Spleen (tissue), 7 donors: ENCODE results near the gene DNTT.

ENCODE experiments used
- CTCF ChIP-seq, 11 experiments: fragments of 200-600 bp in 7 of 11; fragments of 450-650 bp in 4 of 11; sonication (generic) in 4 of 11; IDR thresholded peaks in 8 of 11; conservative IDR thresholded peaks in 3 of 11; 1 replicate in 7 of 11; 2 replicates in 4 of 11; pipeline versions ENCODE4 v1.4.0 to v1.8.0; 2016 to 2021; ENCODE audit warnings: antibody characterized with exemption in 11 of 11, inconsistent platforms in 4 of 11, mild to moderate bottlenecking in 1 of 11
- POLR2A ChIP-seq, 3 donors: fragments of 450-650 bp; IDR thresholded peaks; one replicate each; pipeline ENCODE4 v1.5.1; 2017; ENCODE audit warnings: antibody characterized with exemption in 3 of 3, mild to moderate bottlenecking in 1 of 3
- donor health status: DM: no; HTN: no; CAD: no; lungs with moderate emphysema.
- donor health status: DM: no; HTN: no; CAD: no.
- donor health status: DM: no; HTN: no; CAD: no.

GRCh38 chr10:96313344-96313743, 9.1 kb downstream of the DNTT start:
- TF ChIP-seq CTCF (IDR thresholded peaks at IDR 0.05 in 8 of 11, conservative IDR thresholded peaks at IDR 0.05 in 3 of 11): no peak
- no peak for TF ChIP-seq POLR2A (IDR thresholded peaks at IDR 0.05)
